ENCODE results near the gene MTUS2. TPM values are rescaled to one million over a fixed set of nuclear protein-coding genes. Genes with fewer than 3 reads are reported as not detected.

The MTUS2 gene
- total RNA-seq, 4 donors from 2014 or later, result 0.16 to 0.75 (median 0.24) TPM

GRCh38 chr13:29539856-29540255, 719.7 kb downstream of the MTUS2 start:
- WGBS, 2 donors (ENCODE audit: low coverage in 1 of 2), result 79% methylated on average over 2 of the region's 2 CpGs; no CpG with 5 or more reads in 1 of the 2 donors
- in situ Hi-C loops (cut with MboI; ENCODE audit: low pct_ligation_motif_present in 1 of 4, low pct_unique_long_range_greater_than_20kb in 1 of 4, low sequenced_read_pairs in 3 of 4) (no loop called here), intact Hi-C loops (cut with DNase I; ENCODE audit: low total_unique reads) (loop anchor here (5.0 kb wide), 1 partner anchor 888 kb away; no protein-coding TSS in a partner anchor)

GRCh38 chr13:29540334-29540733, 720.2 kb downstream of the MTUS2 start:
- no peak overlapping the region for H3K27ac ChIP-seq
- no peak overlapping the region for H3K4me3 ChIP-seq
- intact Hi-C loops (cut with DNase I; ENCODE audit: low total_unique reads), result loop anchor here (5.0 kb wide), 1 partner anchor 888 kb away; no protein-coding TSS in a partner anchor
- no peaks in the 10 kb centered on the region for H3K27me3 ChIP-seq
- H3K4me1 ChIP-seq, result peaks cover 0 to 14% (median 4%) of the 10 kb centered on the region in 4 donors
- no peak for TF ChIP-seq CTCF (IDR thresholded peaks at IDR 0.05)
- TF ChIP-seq POLR2AphosphoS5 (IDR thresholded peaks at IDR 0.05), result no peak
- no peak for TF ChIP-seq POLR2A (IDR thresholded peaks at IDR 0.05)
- no peak for TF ChIP-seq EP300 (IDR thresholded peaks at IDR 0.05; ENCODE audit: low read depth)
- H3K36me3 ChIP-seq, result no peaks in the 10 kb centered on the region
- in situ Hi-C loops (cut with MboI; ENCODE audit: low pct_ligation_motif_present in 1 of 4, low pct_unique_long_range_greater_than_20kb in 1 of 4, low sequenced_read_pairs in 3 of 4), result no loop called here
- 89 to 93% methylated on average over 5 of the region's 5 CpGs for WGBS, 2 donors (ENCODE audit: low coverage in 1 of 2)
- H3K9me3 ChIP-seq, result no peaks in the 10 kb centered on the region
- DNase-seq, result no peak

More at GRCh38 chr13:29539856-29540255, 719.7 kb downstream of the MTUS2 start:
- peak overlapping the region in 1 of 4 donors; percentile 0 for H3K27ac ChIP-seq
- peaks cover 0 to 14% (median 6%) of the 10 kb centered on the region in 4 donors for H3K4me1 ChIP-seq
- H3K36me3 ChIP-seq, result no peaks in the 10 kb centered on the region
- no peak overlapping the region for H3K4me3 ChIP-seq
- TF ChIP-seq POLR2AphosphoS5 (IDR thresholded peaks at IDR 0.05) (no peak), CTCF (IDR thresholded peaks at IDR 0.05) (no peak), POLR2A (IDR thresholded peaks at IDR 0.05) (no peak), EP300 (IDR thresholded peaks at IDR 0.05; ENCODE audit: low read depth) (no peak)
- no peaks in the 10 kb centered on the region for H3K9me3 ChIP-seq
- no peak for DNase-seq
- no peaks in the 10 kb centered on the region for H3K27me3 ChIP-seq

GRCh38 chr13:29540799-29541198, 720.7 kb downstream of the MTUS2 start:
- WGBS, 2 donors (ENCODE audit: low coverage in 1 of 2), result 83 to 92% methylated on average over 2 to 5 of the region's 5 CpGs
- no peak for TF ChIP-seq EP300 (IDR thresholded peaks at IDR 0.05; ENCODE audit: low read depth)
- no peak for TF ChIP-seq CTCF (IDR thresholded peaks at IDR 0.05)
- no peak for TF ChIP-seq POLR2AphosphoS5 (IDR thresholded peaks at IDR 0.05)
- TF ChIP-seq POLR2A (IDR thresholded peaks at IDR 0.05), result no peak
- Histone ChIP-seq H3K27me3 (no peaks in the 10 kb centered on the region), H3K36me3 (no peaks in the 10 kb centered on the region), H3K27ac (no peak overlapping the region), H3K4me3 (no peak overlapping the region), H3K9me3 (no peaks in the 10 kb centered on the region), H3K4me1 (peaks cover 0 to 14% (median 4%) of the 10 kb centered on the region in 4 donors)
- in situ Hi-C loops (cut with MboI; ENCODE audit: low pct_ligation_motif_present in 1 of 4, low pct_unique_long_range_greater_than_20kb in 1 of 4, low sequenced_read_pairs in 3 of 4) (no loop called here), intact Hi-C loops (cut with DNase I; ENCODE audit: low total_unique reads) (loop anchor here (5.0 kb wide), 1 partner anchor 888 kb away; no protein-coding TSS in a partner anchor)
- DNase-seq, result no peak

- intact Hi-C loops (cut with DNase I; ENCODE audit: low total_unique reads), result loop anchor here (5.0 kb wide), 1 partner anchor 889 kb away; no protein-coding TSS in a partner anchor
- in situ Hi-C loops (cut with MboI; ENCODE audit: low pct_ligation_motif_present in 1 of 4, low pct_unique_long_range_greater_than_20kb in 1 of 4, low sequenced_read_pairs in 3 of 4), result no loop called here
- H3K27me3 ChIP-seq, result no peaks in the 10 kb centered on the region
These were observed 721.3 kb downstream of the MTUS2 start for GRCh38 chr13:29541400-29541799.

More at GRCh38 chr13:29541400-29541799, 721.3 kb downstream of the MTUS2 start:
- 88 to 94% methylated on average over 4 of the region's 4 CpGs for WGBS, 2 donors (ENCODE audit: low coverage in 1 of 2)
- H3K4me1 ChIP-seq, result peaks cover 0 to 14% (median 4%) of the 10 kb centered on the region in 4 donors
- no peak for DNase-seq
- H3K36me3 ChIP-seq, result no peaks in the 10 kb centered on the region
- TF ChIP-seq EP300 (IDR thresholded peaks at IDR 0.05; ENCODE audit: low read depth), result no peak
- TF ChIP-seq POLR2AphosphoS5 (IDR thresholded peaks at IDR 0.05), result no peak
- no peak for TF ChIP-seq POLR2A (IDR thresholded peaks at IDR 0.05)
- TF ChIP-seq CTCF (IDR thresholded peaks at IDR 0.05), result no peak
- H3K9me3 ChIP-seq, result no peaks in the 10 kb centered on the region
- no peak overlapping the region for H3K4me3 ChIP-seq
- H3K27ac ChIP-seq, result no peak overlapping the region
